ENCODE measurements around the gene MGLL. TPM values are rescaled to one million over a fixed set of nuclear protein-coding genes. Genes with fewer than 3 reads are reported as not detected.
"Not testable (repeated sequence)": the region's sequence is repeated elsewhere in the genome, so short reads cannot be mapped to it uniquely, and the experiment has no call there.

Gene MGLL
- total RNA-seq, 3 donors from 2014 or later, result 212 to 515 (median 221) TPM

GRCh38 chr3:127660621-127661251 is 161.6 kb downstream of the MGLL start:
- H3K36me3 ChIP-seq (ENCODE audit: low read depth), result no peaks in the 10 kb centered on the region
- no peaks in the 10 kb centered on the region for H3K4me1 ChIP-seq (ENCODE audit: low read depth)
- ATAC-seq, result no peak
- H3K4me3 ChIP-seq, result no peak overlapping the region
- no peak for TF ChIP-seq CTCF (IDR thresholded peaks at IDR 0.05)
- H3K9me3 ChIP-seq, result no peaks in the 10 kb centered on the region
- no peak for DNase-seq
- intact Hi-C loops (cut with DNase I, micrococcal nuclease), result no loop called here

- H3K4me3 ChIP-seq, result no peak overlapping the region
- no peaks in the 10 kb centered on the region for H3K4me1 ChIP-seq (ENCODE audit: low read depth)
- H3K36me3 ChIP-seq (ENCODE audit: low read depth), result no peaks in the 10 kb centered on the region
- TF ChIP-seq CTCF (IDR thresholded peaks at IDR 0.05), result no peak
- no peaks in the 10 kb centered on the region for H3K9me3 ChIP-seq
- intact Hi-C loops (cut with DNase I, micrococcal nuclease), result no loop called here
- DNase-seq, result no peak
- ATAC-seq, result no peak
Measured at GRCh38 chr3:127658234-127658633, 164.1 kb downstream of the MGLL start.

GRCh38 chr3:127656906-127657305 is 165.4 kb downstream of the MGLL start:
- DNase-seq, result no peak
- Histone ChIP-seq H3K4me3 (no peak overlapping the region), H3K9me3 (no peaks in the 10 kb centered on the region), H3K36me3 (ENCODE audit: low read depth) (no peaks in the 10 kb centered on the region), H3K4me1 (ENCODE audit: low read depth) (no peaks in the 10 kb centered on the region)
- TF ChIP-seq CTCF (IDR thresholded peaks at IDR 0.05), result no peak
- intact Hi-C loops (cut with DNase I, micrococcal nuclease), result no loop called here
- no peak for ATAC-seq

GRCh38 chr3:127655641-127656040 is 166.7 kb downstream of the MGLL start:
- DNase-seq, result no peak
- intact Hi-C loops (cut with DNase I, micrococcal nuclease), result no loop called here
- Histone ChIP-seq H3K36me3 (ENCODE audit: low read depth) (no peaks in the 10 kb centered on the region), H3K4me3 (no peak overlapping the region), H3K9me3 (no peaks in the 10 kb centered on the region), H3K4me1 (ENCODE audit: low read depth) (no peaks in the 10 kb centered on the region)
- no peak for ATAC-seq
- no peak for TF ChIP-seq CTCF (IDR thresholded peaks at IDR 0.05)

- not testable (repeated sequence) for H3K36me3 ChIP-seq (ENCODE audit: low read depth); H3K4me1 ChIP-seq (ENCODE audit: low read depth); ATAC-seq; DNase-seq; H3K4me3 ChIP-seq; H3K9me3 ChIP-seq
- intact Hi-C loops (cut with DNase I, micrococcal nuclease), result loop anchor here (5.0 kb wide), 2 partner anchors 177 to 307 kb away; no protein-coding TSS in a partner anchor
Measured at GRCh38 chr3:127654993-127655392, 167.3 kb downstream of the MGLL start.

- intact Hi-C loops (cut with DNase I, micrococcal nuclease), result loop anchor here (5.0 kb wide), 2 partner anchors 178 to 308 kb away; no protein-coding TSS in a partner anchor
- no peak for ATAC-seq
- no peaks in the 10 kb centered on the region for H3K36me3 ChIP-seq (ENCODE audit: low read depth)
Measured at GRCh38 chr3:127654374-127654773, 167.9 kb downstream of the MGLL start.

More at GRCh38 chr3:127654374-127654773, 167.9 kb downstream of the MGLL start:
- no peak for TF ChIP-seq CTCF (IDR thresholded peaks at IDR 0.05)
- no peaks in the 10 kb centered on the region for H3K4me1 ChIP-seq (ENCODE audit: low read depth)
- no peak for DNase-seq
- H3K4me3 ChIP-seq, result no peak overlapping the region
- no peaks in the 10 kb centered on the region for H3K9me3 ChIP-seq

All from mucosa of descending colon (tissue), 3 donors.